GM11168 (cell line): Measurements from ENCODE around the gene PARVB.

ENCODE experiments used
- in situ Hi-C: fragments of 300-500 bp; cut with MboI; formaldehyde crosslinking; loops from one replicate; pipeline ENCODE4 v1.12.0; 2022; ENCODE audit warnings: low sequenced_read_pairs; ENCODE audit not compliant: unreplicated experiment

Gene PARVB

GRCh38 chr22:44188316-44188715 is 164.2 kb downstream of the PARVB start:
- in situ Hi-C loops, result no loop called here

GRCh38 chr22:44188986-44189630 is 165.0 kb downstream of the PARVB start:
- in situ Hi-C loops, result no loop called here

- in situ Hi-C loops, result no loop called here
Observed at GRCh38 chr22:44190381-44190976, 166.4 kb downstream of the PARVB start.

- in situ Hi-C loops, result no loop called here
Observed at GRCh38 chr22:44191036-44191454, 166.9 kb downstream of the PARVB start.

- in situ Hi-C loops, result no loop called here
Observed at GRCh38 chr22:44192098-44192815, 168.2 kb downstream of the PARVB start.

GRCh38 chr22:44192816-44193534 is 168.9 kb downstream of the PARVB start:
- in situ Hi-C loops, result no loop called here

- in situ Hi-C loops, result no loop called here
Observed at GRCh38 chr22:44193535-44193891, 169.4 kb downstream of the PARVB start.

- in situ Hi-C loops, result no loop called here
Observed at GRCh38 chr22:44194569-44194968, 170.5 kb downstream of the PARVB start.

GRCh38 chr22:44195189-44195871 is 171.2 kb downstream of the PARVB start:
- in situ Hi-C loops, result no loop called here

GRCh38 chr22:44196241-44196640 is 172.1 kb downstream of the PARVB start:
- in situ Hi-C loops, result no loop called here

GRCh38 chr22:44196731-44197131 is 172.6 kb downstream of the PARVB start:
- in situ Hi-C loops, result no loop called here

- in situ Hi-C loops, result no loop called here
Observed at GRCh38 chr22:44197271-44197670, 173.2 kb downstream of the PARVB start.

- in situ Hi-C loops, result no loop called here
Observed at GRCh38 chr22:44199164-44199563, 175.1 kb downstream of the PARVB start.

- in situ Hi-C loops, result no loop called here
Observed at GRCh38 chr22:44199866-44200265, 175.8 kb downstream of the PARVB start.

GRCh38 chr22:44200451-44200850 is 176.3 kb downstream of the PARVB start:
- in situ Hi-C loops, result no loop called here

- in situ Hi-C loops, result no loop called here
Observed at GRCh38 chr22:44200855-44201550, 176.9 kb downstream of the PARVB start.

GRCh38 chr22:44201665-44202064 is 177.6 kb downstream of the PARVB start:
- in situ Hi-C loops, result no loop called here

GRCh38 chr22:44202261-44202789 is 178.2 kb downstream of the PARVB start:
- in situ Hi-C loops, result no loop called here

- in situ Hi-C loops, result no loop called here
Observed at GRCh38 chr22:44203203-44203602, 179.1 kb downstream of the PARVB start.
